Suprapubic skin (tissue), 4 donors: ENCODE measurements around the gene PCF11.

Source experiments
- EP300 ChIP-seq: sonication (generic); formaldehyde crosslinking; IDR thresholded peaks from one replicate; pipeline ENCODE4 v1.6.1; 2017; ENCODE audit warnings: antibody characterized with exemption
- POLR2A ChIP-seq, 2 donors: fragments of 450-650 bp; IDR thresholded peaks; one replicate each; pipeline ENCODE4 v1.6.1; 2017; ENCODE audit warnings: antibody characterized with exemption in 2 of 2, mild to moderate bottlenecking in 2 of 2, moderate library complexity in 2 of 2
- POLR2AphosphoS5 ChIP-seq, 3 donors: sonication (generic); formaldehyde crosslinking; IDR thresholded peaks; one replicate each; pipeline ENCODE4 v1.6.1; 2017; ENCODE audit warnings: antibody characterized with exemption in 3 of 3
- TF ChIP-seq, protein P1 (sequence below), 2 donors: fragments of 200-600 bp in 1 of 2; fragments of 450-650 bp in 1 of 2; sonication (generic) in 1 of 2; IDR thresholded peaks; one replicate each; pipeline ENCODE4 v1.5.1; 2016 to 2019; ENCODE audit warnings: antibody characterized with exemption in 2 of 2, mild to moderate bottlenecking in 1 of 2, moderate library complexity in 1 of 2

DNA sequence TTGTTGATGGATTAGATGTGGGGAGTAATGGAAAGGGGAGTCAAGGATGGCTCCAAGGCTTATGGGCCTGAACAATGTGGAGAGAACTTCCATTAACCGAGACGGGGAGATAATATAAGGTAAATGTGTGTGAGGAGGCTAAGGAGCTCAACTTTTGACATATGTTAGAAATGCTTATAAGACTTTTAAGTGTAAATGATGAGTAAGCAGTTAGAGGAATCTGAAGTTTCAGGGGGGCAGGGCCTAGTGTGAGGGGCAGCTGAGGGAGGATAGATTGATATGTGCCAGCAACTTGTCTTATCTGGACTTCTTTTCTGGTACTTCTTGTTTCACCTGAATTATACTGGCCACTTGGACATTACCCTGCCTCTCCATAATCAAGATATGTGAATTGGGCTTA lies 66.5 kb downstream of the PCF11 start:
- TF ChIP-seq, protein P1, sequence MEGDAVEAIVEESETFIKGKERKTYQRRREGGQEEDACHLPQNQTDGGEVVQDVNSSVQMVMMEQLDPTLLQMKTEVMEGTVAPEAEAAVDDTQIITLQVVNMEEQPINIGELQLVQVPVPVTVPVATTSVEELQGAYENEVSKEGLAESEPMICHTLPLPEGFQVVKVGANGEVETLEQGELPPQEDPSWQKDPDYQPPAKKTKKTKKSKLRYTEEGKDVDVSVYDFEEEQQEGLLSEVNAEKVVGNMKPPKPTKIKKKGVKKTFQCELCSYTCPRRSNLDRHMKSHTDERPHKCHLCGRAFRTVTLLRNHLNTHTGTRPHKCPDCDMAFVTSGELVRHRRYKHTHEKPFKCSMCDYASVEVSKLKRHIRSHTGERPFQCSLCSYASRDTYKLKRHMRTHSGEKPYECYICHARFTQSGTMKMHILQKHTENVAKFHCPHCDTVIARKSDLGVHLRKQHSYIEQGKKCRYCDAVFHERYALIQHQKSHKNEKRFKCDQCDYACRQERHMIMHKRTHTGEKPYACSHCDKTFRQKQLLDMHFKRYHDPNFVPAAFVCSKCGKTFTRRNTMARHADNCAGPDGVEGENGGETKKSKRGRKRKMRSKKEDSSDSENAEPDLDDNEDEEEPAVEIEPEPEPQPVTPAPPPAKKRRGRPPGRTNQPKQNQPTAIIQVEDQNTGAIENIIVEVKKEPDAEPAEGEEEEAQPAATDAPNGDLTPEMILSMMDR (IDR thresholded peaks at IDR 0.05) = no peak
- TF ChIP-seq EP300 (no peak), POLR2A (IDR thresholded peaks at IDR 0.05) (no peak), POLR2AphosphoS5 (IDR thresholded peaks at IDR 0.05) (no peak)
